Measurements from ENCODE around the gene KIAA0319L. TPM values are rescaled to one million over a fixed set of nuclear protein-coding genes. Genes with fewer than 3 reads are reported as not detected.

The KIAA0319L gene
- total and polyA plus RNA-seq, 2 experiments from 2014 or later: 56.7 to 77.3 TPM

- no peaks in the 10 kb centered on the region for H3K9me3 ChIP-seq (ENCODE audit: low read depth)
- TF ChIP-seq, protein P1, sequence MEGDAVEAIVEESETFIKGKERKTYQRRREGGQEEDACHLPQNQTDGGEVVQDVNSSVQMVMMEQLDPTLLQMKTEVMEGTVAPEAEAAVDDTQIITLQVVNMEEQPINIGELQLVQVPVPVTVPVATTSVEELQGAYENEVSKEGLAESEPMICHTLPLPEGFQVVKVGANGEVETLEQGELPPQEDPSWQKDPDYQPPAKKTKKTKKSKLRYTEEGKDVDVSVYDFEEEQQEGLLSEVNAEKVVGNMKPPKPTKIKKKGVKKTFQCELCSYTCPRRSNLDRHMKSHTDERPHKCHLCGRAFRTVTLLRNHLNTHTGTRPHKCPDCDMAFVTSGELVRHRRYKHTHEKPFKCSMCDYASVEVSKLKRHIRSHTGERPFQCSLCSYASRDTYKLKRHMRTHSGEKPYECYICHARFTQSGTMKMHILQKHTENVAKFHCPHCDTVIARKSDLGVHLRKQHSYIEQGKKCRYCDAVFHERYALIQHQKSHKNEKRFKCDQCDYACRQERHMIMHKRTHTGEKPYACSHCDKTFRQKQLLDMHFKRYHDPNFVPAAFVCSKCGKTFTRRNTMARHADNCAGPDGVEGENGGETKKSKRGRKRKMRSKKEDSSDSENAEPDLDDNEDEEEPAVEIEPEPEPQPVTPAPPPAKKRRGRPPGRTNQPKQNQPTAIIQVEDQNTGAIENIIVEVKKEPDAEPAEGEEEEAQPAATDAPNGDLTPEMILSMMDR (IDR thresholded peaks at IDR 0.05; ENCODE audit: low read depth, low read length): no peak
- no peaks in the 10 kb centered on the region for H3K27me3 ChIP-seq
- DNase-seq (ENCODE audit: low read depth in 1 of 2, low spot score in 1 of 2): no peak
- H3K4me1 ChIP-seq (ENCODE audit: low read depth): no peaks in the 10 kb centered on the region
- H3K36me3 ChIP-seq: no peaks in the 10 kb centered on the region
- H3K27ac ChIP-seq: no peak overlapping the region
- H3K4me3 ChIP-seq: no peak overlapping the region
Measured at GRCh38 chr1:35594005-35594760, 37.0 kb upstream of the KIAA0319L start.

- peak; percentile 40 to 60 for DNase-seq (ENCODE audit: low read depth in 1 of 2, low spot score in 1 of 2)
- TF ChIP-seq, protein P1 (IDR thresholded peaks at IDR 0.05; ENCODE audit: low read depth, low read length): no peak
- no peaks in the 10 kb centered on the region for H3K36me3 ChIP-seq
Measured at GRCh38 chr1:35592991-35593769, 36.0 kb upstream of the KIAA0319L start.

GRCh38 chr1:35591211-35591610, 34.0 kb upstream of the KIAA0319L start:
- TF ChIP-seq, protein P1 (IDR thresholded peaks at IDR 0.05; ENCODE audit: low read depth, low read length): no peak
- H3K36me3 ChIP-seq: no peaks in the 10 kb centered on the region
- H3K4me3 ChIP-seq: no peak overlapping the region

More at GRCh38 chr1:35592991-35593769, 36.0 kb upstream of the KIAA0319L start:
- peak overlapping the region; percentile 4 for H3K27ac ChIP-seq
- no peaks in the 10 kb centered on the region for H3K4me1 ChIP-seq (ENCODE audit: low read depth)
- no peaks in the 10 kb centered on the region for H3K9me3 ChIP-seq (ENCODE audit: low read depth)
- H3K4me3 ChIP-seq: no peak overlapping the region
- H3K27me3 ChIP-seq: no peaks in the 10 kb centered on the region

DNA sequence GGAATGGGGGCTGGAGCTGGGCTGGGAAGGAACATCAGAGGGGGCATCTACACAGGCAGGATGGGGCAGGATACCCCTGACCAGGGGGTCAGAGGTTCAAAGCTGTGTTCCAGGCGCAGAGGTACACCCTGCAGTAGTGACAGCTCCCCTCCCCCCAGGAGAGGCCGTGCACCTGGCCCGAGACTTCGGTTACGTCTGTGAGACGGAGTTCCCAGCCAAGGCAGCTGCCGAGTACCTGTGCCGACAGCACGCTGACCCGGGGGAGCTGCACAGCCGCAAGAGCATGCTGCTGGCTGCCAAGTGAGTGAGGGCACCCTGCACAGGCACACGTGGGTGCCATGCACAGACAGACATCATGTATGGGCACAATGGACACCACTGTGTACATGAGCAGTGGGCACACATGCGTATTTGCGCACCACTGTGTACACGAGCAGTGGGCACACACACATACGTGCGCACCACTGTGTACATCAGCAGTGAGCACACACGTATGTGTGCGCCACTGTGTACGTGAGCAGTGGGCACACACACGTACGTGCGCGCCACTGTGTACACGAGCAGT, 33.4 kb upstream of the KIAA0319L start:
- H3K9me3 ChIP-seq (ENCODE audit: low read depth): no peaks in the 10 kb centered on the region
- H3K4me3 ChIP-seq: no peak overlapping the region

More at GRCh38 chr1:35591211-35591610, 34.0 kb upstream of the KIAA0319L start:
- Histone ChIP-seq H3K4me1 (ENCODE audit: low read depth) (no peaks in the 10 kb centered on the region), H3K27ac (no peak overlapping the region), H3K9me3 (ENCODE audit: low read depth) (no peaks in the 10 kb centered on the region), H3K27me3 (no peaks in the 10 kb centered on the region)
- DNase-seq (ENCODE audit: low read depth in 1 of 2, low spot score in 1 of 2): no peak

More for the DNA sequence above, 33.4 kb upstream of the KIAA0319L start:
- no peak overlapping the region for H3K27ac ChIP-seq
- H3K27me3 ChIP-seq: no peaks in the 10 kb centered on the region
- no peak for DNase-seq (ENCODE audit: low read depth in 1 of 2, low spot score in 1 of 2)
- H3K4me1 ChIP-seq (ENCODE audit: low read depth): no peaks in the 10 kb centered on the region
- TF ChIP-seq, protein P1 (IDR thresholded peaks at IDR 0.05; ENCODE audit: low read depth, low read length): no peak
- no peaks in the 10 kb centered on the region for H3K36me3 ChIP-seq
